Vagina (tissue), 2 donors: ENCODE measurements around the gene HPN. TPM values are rescaled to one million over a fixed set of nuclear protein-coding genes. Genes with fewer than 3 reads are reported as not detected.

ENCODE experiments used
- DNase-seq, 2 donors: peaks; one replicate each; pipeline ENCODE4 v3.0.0-alpha.2; 2017; ENCODE audit errors: extremely low spot score in 2 of 2
- H3K27ac ChIP-seq: fragments of 200-600 bp; sonication (generic); one replicate; pipeline ENCODE4 v1.5.1; 2019
- H3K27me3 ChIP-seq: fragments of 200-600 bp; sonication (generic); one replicate; pipeline ENCODE4 v1.5.1; 2019
- H3K36me3 ChIP-seq, 2 donors: fragments of 200-600 bp; sonication (generic); one replicate each; pipeline ENCODE4 v1.5.1; 2017 to 2019
- H3K4me1 ChIP-seq: fragments of 200-600 bp; sonication (generic); one replicate; pipeline ENCODE4 v1.5.1; 2019
- H3K4me3 ChIP-seq, 2 donors: fragments of 200-600 bp; sonication (generic); 1 replicate in 1 of 2; 2 replicates in 1 of 2; pipeline ENCODE4 v1.5.1; 2016 to 2019
- H3K9me3 ChIP-seq: fragments of 200-600 bp; sonication (generic); one replicate; pipeline ENCODE4 v1.5.1; 2019
- CTCF ChIP-seq, 3 experiments: fragments of 450-650 bp in 2 of 3; fragments of 200-600 bp in 1 of 3; sonication (generic) in 1 of 3; IDR thresholded peaks; one replicate each; pipeline ENCODE4 v1.5.1; 2017 to 2019; ENCODE audit warnings: antibody characterized with exemption in 3 of 3, mild to moderate bottlenecking in 2 of 3, moderate library complexity in 2 of 3
- POLR2A ChIP-seq, 2 donors: fragments of 450-650 bp; IDR thresholded peaks; one replicate each; pipeline ENCODE4 v1.6.1; 2017; ENCODE audit warnings: antibody characterized with exemption in 2 of 2, mild to moderate bottlenecking in 2 of 2, moderate library complexity in 2 of 2
- POLR2AphosphoS5 ChIP-seq, 2 donors: sonication (generic); formaldehyde crosslinking; IDR thresholded peaks; one replicate each; pipeline ENCODE4 v1.9.0; 2017; ENCODE audit warnings: antibody characterized with exemption in 2 of 2, mild to moderate bottlenecking in 2 of 2, low read depth in 1 of 2; ENCODE audit not compliant: insufficient read depth in 1 of 2
- intact Hi-C: fragments of 100-400 bp; cut with DNase I; formaldehyde crosslinking; loops from one replicate; pipeline ENCODE4 v1.15.1; 2023
- total RNA-seq: library from RNA; depleted of rRNA; stranded (reverse); fragments of >200 nt; gene quantifications from one replicate; pipeline ENCODE4 v1.2.3, GENCODE V29; 2016

Gene HPN
- total RNA-seq, 1 donor from 2014 or later: not detected

- H3K27ac ChIP-seq: no peak overlapping the region
- DNase-seq: no peak
- no peaks in the 10 kb centered on the region for H3K36me3 ChIP-seq
- H3K4me1 ChIP-seq: peaks cover 11% of the 10 kb centered on the region
- H3K9me3 ChIP-seq: no peaks in the 10 kb centered on the region
- intact Hi-C loops: no loop called here
- TF ChIP-seq POLR2AphosphoS5 (IDR thresholded peaks at IDR 0.05; ENCODE audit: insufficient read depth in 1 of 2, low read depth in 1 of 2) (no peak), POLR2A (IDR thresholded peaks at IDR 0.05) (no peak), CTCF (IDR thresholded peaks at IDR 0.05) (no peak)
- H3K27me3 ChIP-seq: no peaks in the 10 kb centered on the region
- no peak overlapping the region for H3K4me3 ChIP-seq
These were observed 44.4 kb downstream of the HPN start for GRCh38 chr19:35085947-35086346.

- H3K4me3 ChIP-seq: no peak overlapping the region
- peaks cover 13% of the 10 kb centered on the region for H3K4me1 ChIP-seq
These were observed 44.9 kb downstream of the HPN start for GRCh38 chr19:35086455-35086854.

GRCh38 chr19:35087393-35087792, 45.9 kb downstream of the HPN start:
- Histone ChIP-seq H3K36me3 (no peaks in the 10 kb centered on the region), H3K27me3 (no peaks in the 10 kb centered on the region)
- no peak for DNase-seq

More at GRCh38 chr19:35086455-35086854, 44.9 kb downstream of the HPN start:
- no peak overlapping the region for H3K27ac ChIP-seq
- H3K36me3 ChIP-seq: no peaks in the 10 kb centered on the region
- H3K9me3 ChIP-seq: no peaks in the 10 kb centered on the region
- H3K27me3 ChIP-seq: no peaks in the 10 kb centered on the region
- intact Hi-C loops: no loop called here
- no peak for TF ChIP-seq POLR2A (IDR thresholded peaks at IDR 0.05)
- TF ChIP-seq CTCF (IDR thresholded peaks at IDR 0.05): no peak
- TF ChIP-seq POLR2AphosphoS5 (IDR thresholded peaks at IDR 0.05; ENCODE audit: insufficient read depth in 1 of 2, low read depth in 1 of 2): no peak
- no peak for DNase-seq

DNA sequence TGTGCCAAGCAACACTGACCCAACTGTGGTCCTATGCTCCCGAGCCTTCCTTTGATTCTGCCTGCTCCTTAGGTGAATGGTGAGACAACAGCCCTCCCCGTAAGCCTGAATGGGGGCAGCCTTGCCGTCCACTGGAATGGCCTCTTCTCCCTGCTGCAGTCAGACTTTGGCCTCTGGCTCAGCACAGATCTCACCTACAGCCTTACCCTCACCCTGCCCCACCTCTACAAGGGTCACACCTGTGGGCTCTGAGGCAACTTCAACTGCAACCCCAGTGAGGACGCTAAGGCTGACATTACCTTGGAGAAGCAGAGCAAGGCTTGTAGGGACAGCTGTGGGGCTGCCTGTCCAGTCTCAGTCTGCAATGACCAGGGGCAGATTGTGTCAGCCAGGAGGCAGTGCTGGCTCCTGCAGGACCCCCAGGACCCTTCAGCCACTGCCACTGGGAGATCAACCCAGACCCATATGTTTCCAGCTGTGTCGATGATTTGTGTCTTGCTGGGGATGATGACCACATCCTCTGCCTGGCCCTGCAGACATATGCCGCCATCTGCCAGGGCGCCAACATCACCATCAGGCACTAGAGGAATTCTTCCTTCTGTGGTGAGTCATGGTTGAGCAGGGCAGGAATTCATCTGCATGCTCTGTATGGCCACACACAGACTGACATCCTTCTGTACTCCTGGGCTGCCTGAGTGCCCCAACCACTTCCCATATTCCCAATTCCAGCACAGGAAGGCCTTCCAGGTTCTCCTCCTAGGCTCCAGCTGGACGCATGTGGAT, 46.8 kb downstream of the HPN start:
- Histone ChIP-seq H3K4me1 (peaks cover 13% of the 10 kb centered on the region), H3K9me3 (no peaks in the 10 kb centered on the region), H3K27me3 (no peaks in the 10 kb centered on the region), H3K27ac (no peak overlapping the region), H3K36me3 (no peaks in the 10 kb centered on the region), H3K4me3 (no peak overlapping the region)
- TF ChIP-seq POLR2A (IDR thresholded peaks at IDR 0.05) (no peak), CTCF (IDR thresholded peaks at IDR 0.05) (no peak), POLR2AphosphoS5 (IDR thresholded peaks at IDR 0.05; ENCODE audit: insufficient read depth in 1 of 2, low read depth in 1 of 2) (no peak)
- no peak for DNase-seq
- intact Hi-C loops: no loop called here

More at GRCh38 chr19:35087393-35087792, 45.9 kb downstream of the HPN start:
- H3K27ac ChIP-seq: no peak overlapping the region
- TF ChIP-seq POLR2AphosphoS5 (IDR thresholded peaks at IDR 0.05; ENCODE audit: insufficient read depth in 1 of 2, low read depth in 1 of 2) (no peak), POLR2A (IDR thresholded peaks at IDR 0.05) (no peak), CTCF (IDR thresholded peaks at IDR 0.05) (no peak)
- no peaks in the 10 kb centered on the region for H3K9me3 ChIP-seq
- peaks cover 13% of the 10 kb centered on the region for H3K4me1 ChIP-seq
- no peak overlapping the region for H3K4me3 ChIP-seq
- intact Hi-C loops: no loop called here

- TF ChIP-seq CTCF (IDR thresholded peaks at IDR 0.05) (no peak), POLR2A (IDR thresholded peaks at IDR 0.05) (no peak), POLR2AphosphoS5 (IDR thresholded peaks at IDR 0.05; ENCODE audit: insufficient read depth in 1 of 2, low read depth in 1 of 2) (no peak)
- intact Hi-C loops: no loop called here
- no peak for DNase-seq
- H3K27ac ChIP-seq: no peak overlapping the region
- H3K9me3 ChIP-seq: no peaks in the 10 kb centered on the region
- H3K4me3 ChIP-seq: no peak overlapping the region
- no peaks in the 10 kb centered on the region for H3K27me3 ChIP-seq
- peaks cover 13% of the 10 kb centered on the region for H3K4me1 ChIP-seq
- no peaks in the 10 kb centered on the region for H3K36me3 ChIP-seq
These were observed 48.0 kb downstream of the HPN start for GRCh38 chr19:35089554-35089953.
